Heart right ventricle (tissue), 16 donors: Measurements from ENCODE around the gene TACR2. TPM values are rescaled to one million over a fixed set of nuclear protein-coding genes. Genes with fewer than 3 reads are reported as not detected.

Experiments used
- ATAC-seq, 8 donors: fragments of 200-7000 bp; cut with Tn5 transposase; one replicate each; pipeline ENCODE4 v1.9.1; 2020; ENCODE audit warnings: mild to moderate bottlenecking in 8 of 8, moderate library complexity in 8 of 8, moderate number of reproducible peaks in 1 of 8
- DNase-seq, 2 donors: peaks; one replicate each; pipeline ENCODE4 v3.0.0-alpha.2; 2020
- H3K27ac ChIP-seq, 10 donors: fragments of 200-600 bp; sonication (generic) in 2 of 10; one replicate each; pipeline versions ENCODE4 v1.5.0 to v1.8.0; 2020 to 2022; ENCODE audit warnings: mild to moderate bottlenecking in 3 of 10
- H3K27me3 ChIP-seq, 7 donors: fragments of 200-600 bp; one replicate each; pipeline ENCODE4 v1.8.0; 2021 to 2022; ENCODE audit warnings: mild to moderate bottlenecking in 2 of 7
- H3K36me3 ChIP-seq, 9 donors: fragments of 200-600 bp; sonication (generic) in 1 of 9; one replicate each; pipeline versions ENCODE4 v1.5.0 to v1.8.0; 2020 to 2022; ENCODE audit warnings: mild to moderate bottlenecking in 2 of 9
- H3K4me1 ChIP-seq, 9 donors: fragments of 200-600 bp; sonication (generic) in 1 of 9; one replicate each; pipeline versions ENCODE4 v1.5.0 to v1.8.0; 2020 to 2022; ENCODE audit warnings: mild to moderate bottlenecking in 4 of 9
- H3K4me3 ChIP-seq, 10 donors: fragments of 200-600 bp; sonication (generic) in 2 of 10; one replicate each; pipeline versions ENCODE4 v1.5.0 to v1.8.0; 2020 to 2022; ENCODE audit warnings: mild to moderate bottlenecking in 7 of 10, moderate library complexity in 2 of 10
- H3K9me3 ChIP-seq, 11 donors: fragments of 200-600 bp in 10 of 11; sonication (generic) in 2 of 11; one replicate each; pipeline versions ENCODE4 v1.5.0 to v1.8.0; 2013 to 2022; ENCODE audit warnings: mild to moderate bottlenecking in 2 of 11, control low read depth in 1 of 11, moderate library complexity in 1 of 11
- WGBS, 2 donors: extraction: QIAGEN DNeasy Blood & Tissue Kit; methylation state at CpG; one replicate each; pipeline ENCODE4 v1.1.7; 2013; ENCODE audit warnings: inconsistent platforms in 1 of 2; 5-methylcytosine and 5-hydroxymethylcytosine counted together
- intact Hi-C, 10 donors: fragments of 100-400 bp; cut with DNase I; formaldehyde crosslinking; loops; one replicate each; pipeline versions ENCODE4 v1.11.1 to v1.14.2; 2022
- polyA plus RNA-seq, 2 donors: library from polyadenylated mRNA; stranded (reverse); fragments of 200-250 nt; gene quantifications; one replicate each; pipeline ENCODE4 v1.2.3, GENCODE V29; 2013
- total RNA-seq, 10 donors: library from RNA; stranded (reverse); fragmentation: NEBNext Ultra II Directional in 3 of 10; extraction: Animal tissue kit (Norgen Biotek cat#: 25700) in 3 of 10; gene quantifications; one replicate each; pipeline versions ENCODE4 v1.2.1 to v1.2.4, GENCODE V29; 2021 to 2023
- TF ChIP-seq, protein P1 (sequence below), 9 donors: fragments of 200-600 bp; sonication (generic) in 2 of 9; IDR thresholded peaks; one replicate each; pipeline versions ENCODE4 v1.5.0 to v1.8.0; 2021 to 2022; ENCODE audit warnings: antibody characterized with exemption in 9 of 9, mild to moderate bottlenecking in 5 of 9, moderate library complexity in 1 of 9
- donor health status: Arrhythmogenic right ventricular cardiomyopathy.
- donor health status: ischemic (EF 13 %, LVEDD 7.1; RV severe dilation, severe dysfunction).
- donor health status: healthy with polysubstance abuse.
- donor health status: DM: no; HTN: yes; CAD: no.
- donor health status: DM: no; HTN: no; CAD: no.
- donor health status: ischemic (EF 25% LVEDD 6.9; RV normal size, moderate dysfunction).
- donor health status: ischemic (EF 25% LVEDD 5.7; RV mildly dilated, moderate dysfunction).
- donor health status: healthy.
- donor health status: DM: yes; HTN: yes; CAD: no.
- donor health status: Ischemic cardiomyopathy.
- donor health status: ischemic (EF 35%, LVEDD 5.7; RV mildly dilated, moderate dysfunction).
- donor health status: nonischemic (EF 11% LVEDD 7.7; RV severe dilation, severe dysfunction).
- donor health status: DM: yes; HTN: yes; CAD: no.
- donor health status: PGD.
- donor health status: ischemic (EF 29% LVEDD 5.4; RV normal size, mild dysfunction).
- donor health status: nonischemic (EF 23%, LVEDD 6.1; RV moderate dilation, normal function).

TACR2 gene
- total and polyA plus RNA-seq, 12 donors, result 0.13 to 0.93 (median 0.20) TPM; not detected in 3

DNA sequence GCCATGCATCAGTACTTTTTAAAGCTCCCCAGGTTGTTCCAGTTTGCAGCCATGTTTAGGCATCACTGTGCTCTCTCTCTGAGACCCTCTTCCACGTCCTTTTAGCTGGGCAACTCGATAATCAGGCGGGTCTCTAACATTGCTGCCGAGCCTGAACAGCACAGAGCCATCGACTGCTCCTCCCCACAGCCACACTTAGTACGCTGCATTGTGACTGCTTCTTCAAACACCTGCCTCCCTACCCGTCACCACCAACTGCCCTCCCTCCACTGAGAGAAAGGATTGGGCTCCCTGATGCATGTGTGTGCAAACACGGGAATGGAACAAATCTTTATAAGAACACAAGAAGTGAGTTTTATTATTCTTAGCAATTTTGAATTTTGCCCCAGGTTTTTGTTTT is 11.4 kb upstream of the TACR2 start:
- TF ChIP-seq, protein P1, sequence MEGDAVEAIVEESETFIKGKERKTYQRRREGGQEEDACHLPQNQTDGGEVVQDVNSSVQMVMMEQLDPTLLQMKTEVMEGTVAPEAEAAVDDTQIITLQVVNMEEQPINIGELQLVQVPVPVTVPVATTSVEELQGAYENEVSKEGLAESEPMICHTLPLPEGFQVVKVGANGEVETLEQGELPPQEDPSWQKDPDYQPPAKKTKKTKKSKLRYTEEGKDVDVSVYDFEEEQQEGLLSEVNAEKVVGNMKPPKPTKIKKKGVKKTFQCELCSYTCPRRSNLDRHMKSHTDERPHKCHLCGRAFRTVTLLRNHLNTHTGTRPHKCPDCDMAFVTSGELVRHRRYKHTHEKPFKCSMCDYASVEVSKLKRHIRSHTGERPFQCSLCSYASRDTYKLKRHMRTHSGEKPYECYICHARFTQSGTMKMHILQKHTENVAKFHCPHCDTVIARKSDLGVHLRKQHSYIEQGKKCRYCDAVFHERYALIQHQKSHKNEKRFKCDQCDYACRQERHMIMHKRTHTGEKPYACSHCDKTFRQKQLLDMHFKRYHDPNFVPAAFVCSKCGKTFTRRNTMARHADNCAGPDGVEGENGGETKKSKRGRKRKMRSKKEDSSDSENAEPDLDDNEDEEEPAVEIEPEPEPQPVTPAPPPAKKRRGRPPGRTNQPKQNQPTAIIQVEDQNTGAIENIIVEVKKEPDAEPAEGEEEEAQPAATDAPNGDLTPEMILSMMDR (IDR thresholded peaks at IDR 0.05), result no peak
- H3K27ac ChIP-seq, result no peak overlapping the region

DNA sequence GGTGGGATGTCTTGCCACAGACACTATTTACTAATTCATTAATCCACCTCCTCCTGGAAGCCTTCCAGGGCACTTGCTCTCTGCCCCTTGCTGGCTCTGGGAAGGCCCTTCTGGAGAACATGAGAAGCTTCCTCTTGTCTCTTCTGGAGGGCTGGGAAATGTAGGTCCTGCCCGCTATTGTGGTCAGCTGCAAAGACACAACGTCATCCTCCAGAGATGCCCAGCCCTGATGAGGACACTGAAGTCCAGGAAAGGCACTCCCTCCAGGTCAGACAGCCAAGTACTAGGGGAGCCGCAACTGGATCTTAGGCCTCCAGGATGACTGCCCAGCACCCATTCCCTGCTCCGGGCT is 9.6 kb upstream of the TACR2 start:
- H3K4me1 ChIP-seq, result peaks cover 0 to 18% (median 6%) of the 10 kb centered on the region in 9 donors
- WGBS, 2 donors, result 79 to 88% methylated on average over 4 of the region's 4 CpGs
- H3K27ac ChIP-seq, result no peak overlapping the region
- no peak for ATAC-seq
- no peak overlapping the region for H3K4me3 ChIP-seq
- H3K9me3 ChIP-seq, result no peaks in the 10 kb centered on the region
- no peaks in the 10 kb centered on the region for H3K36me3 ChIP-seq
- intact Hi-C loops, result loop anchor here in 7 of 10 donors (2.0 to 10.0 kb wide), 5 partner anchors 81 to 216 kb away; partner anchors contain the start of gene FAM241B (in 1 of the 7)
- TF ChIP-seq, protein P1 (IDR thresholded peaks at IDR 0.05), result no peak
- no peak for DNase-seq
- H3K27me3 ChIP-seq, result no peaks in the 10 kb centered on the region

More for the DNA sequence above, 11.4 kb upstream of the TACR2 start:
- no peaks in the 10 kb centered on the region for H3K9me3 ChIP-seq
- H3K4me3 ChIP-seq, result no peak overlapping the region
- intact Hi-C loops, result loop anchor here in 8 of 10 donors (2.0 to 10.0 kb wide), 5 partner anchors 79 to 214 kb away; partner anchors contain the start of gene FAM241B (in 1 of the 8)
- H3K4me1 ChIP-seq, result peaks cover 0 to 13% (median 0%) of the 10 kb centered on the region in 9 donors
- H3K27me3 ChIP-seq, result no peaks in the 10 kb centered on the region
- DNase-seq, result no peak
- H3K36me3 ChIP-seq, result no peaks in the 10 kb centered on the region
- 80 to 85% methylated on average over 8 of the region's 8 CpGs for WGBS, 2 donors
- no peak for ATAC-seq

- Histone ChIP-seq H3K4me3 (no peak overlapping the region), H3K4me1 (peaks cover 0 to 18% (median 6%) of the 10 kb centered on the region in 9 donors)
- intact Hi-C loops, result loop anchor here in 7 of 10 donors (1.0 to 10.0 kb wide), 7 partner anchors 81 to 217 kb away; partner anchors contain the start of gene FAM241B (in 1 of the 7)
These were observed 9.0 kb upstream of the TACR2 start for GRCh38 chr10:69425511-69426298.

DNA sequence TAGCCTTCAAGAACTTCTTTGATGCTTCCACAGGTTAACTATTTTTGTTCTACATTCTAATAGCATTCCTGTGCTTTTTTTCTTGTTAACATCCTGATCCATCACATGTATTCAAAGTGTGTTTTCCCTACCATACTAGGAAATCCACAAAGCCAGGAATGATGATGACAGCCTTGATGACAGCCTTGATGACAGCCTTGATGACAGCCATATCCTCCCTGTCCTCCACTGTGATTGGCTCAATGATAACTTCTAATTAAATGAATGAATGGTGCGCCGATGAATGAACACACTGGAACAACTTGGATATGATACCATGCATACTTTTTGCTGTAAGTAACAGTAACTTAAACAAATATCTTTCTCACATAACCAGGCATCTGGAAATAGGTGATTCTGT is 8.3 kb upstream of the TACR2 start:
- no peak overlapping the region for H3K27ac ChIP-seq
- no peaks in the 10 kb centered on the region for H3K36me3 ChIP-seq
- DNase-seq (no peak), ATAC-seq (no peak)
- intact Hi-C loops, result loop anchor here in 7 of 10 donors (1.0 to 10.0 kb wide), 6 partner anchors 82 to 217 kb away; partner anchors contain the start of gene FAM241B (in 1 of the 7)
- no peaks in the 10 kb centered on the region for H3K9me3 ChIP-seq
- no peak overlapping the region for H3K4me3 ChIP-seq
- TF ChIP-seq, protein P1 (IDR thresholded peaks at IDR 0.05), result no peak
- 90 to 96% methylated on average over 2 of the region's 2 CpGs for WGBS, 2 donors
- H3K27me3 ChIP-seq, result no peaks in the 10 kb centered on the region
- peaks cover 0 to 18% (median 6%) of the 10 kb centered on the region in 9 donors for H3K4me1 ChIP-seq

More at GRCh38 chr10:69425511-69426298, 9.0 kb upstream of the TACR2 start:
- TF ChIP-seq, protein P1 (IDR thresholded peaks at IDR 0.05), result no peak
- Histone ChIP-seq H3K36me3 (no peaks in the 10 kb centered on the region), H3K27ac (no peak overlapping the region), H3K9me3 (no peaks in the 10 kb centered on the region), H3K27me3 (no peaks in the 10 kb centered on the region)
- 69 to 71% methylated on average over 5 of the region's 5 CpGs for WGBS, 2 donors
- no peak for ATAC-seq
- DNase-seq, result no peak
